DOHH2 (cell line): Measurements from ENCODE around the gene CHRND.

ENCODE experiments used
- EZH2phosphoT487 ChIP-seq: fragments of 200-600 bp; sonication (generic); IDR thresholded peaks from 2 replicates; pipeline ENCODE4 v1.6.1; 2017; ENCODE audit warnings: borderline replicate concordance, mild to moderate bottlenecking, antibody characterized with exemption, low read length, moderate library complexity, mixed read lengths
- TF ChIP-seq, protein P1 (sequence below): fragments of 200-600 bp; sonication (generic); IDR thresholded peaks from one replicate; pipeline ENCODE4 v1.5.1; 2014; ENCODE audit warnings: antibody characterized with exemption, mild to moderate bottlenecking, low read depth, low read length; ENCODE audit not compliant: poor library complexity, severe bottlenecking

DNA sequence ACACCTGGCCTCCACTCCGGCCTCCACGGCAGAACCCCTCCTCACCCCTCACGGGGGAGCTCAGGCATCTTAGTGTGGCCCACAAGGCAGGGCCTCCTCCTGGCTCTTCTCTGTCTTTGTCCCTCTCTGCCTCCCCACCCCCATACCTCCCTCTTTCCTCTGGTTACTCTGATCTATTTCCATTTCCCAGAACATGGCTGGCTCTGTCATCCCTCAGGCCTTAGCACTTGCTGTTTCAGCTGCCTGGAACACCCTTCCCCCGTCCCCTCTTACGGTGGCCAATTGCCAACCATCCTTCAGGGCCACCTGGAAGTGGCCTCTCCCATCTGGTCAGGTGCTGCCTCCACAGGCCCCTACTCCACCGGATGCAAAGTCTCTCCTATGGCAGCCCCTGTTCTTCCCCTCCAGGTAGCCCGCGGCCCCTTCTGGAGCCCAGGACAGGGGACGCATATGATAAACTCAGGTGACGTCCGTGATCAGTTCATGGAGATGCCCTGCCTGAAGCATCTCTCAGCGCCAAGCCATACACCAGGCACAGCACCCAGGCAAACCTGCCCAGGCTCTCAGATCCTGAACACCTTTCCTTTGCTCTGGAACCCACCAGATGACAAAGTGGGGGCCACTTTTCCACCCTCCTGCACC lies 34.7 kb upstream of the CHRND start:
- TF ChIP-seq, protein P1, sequence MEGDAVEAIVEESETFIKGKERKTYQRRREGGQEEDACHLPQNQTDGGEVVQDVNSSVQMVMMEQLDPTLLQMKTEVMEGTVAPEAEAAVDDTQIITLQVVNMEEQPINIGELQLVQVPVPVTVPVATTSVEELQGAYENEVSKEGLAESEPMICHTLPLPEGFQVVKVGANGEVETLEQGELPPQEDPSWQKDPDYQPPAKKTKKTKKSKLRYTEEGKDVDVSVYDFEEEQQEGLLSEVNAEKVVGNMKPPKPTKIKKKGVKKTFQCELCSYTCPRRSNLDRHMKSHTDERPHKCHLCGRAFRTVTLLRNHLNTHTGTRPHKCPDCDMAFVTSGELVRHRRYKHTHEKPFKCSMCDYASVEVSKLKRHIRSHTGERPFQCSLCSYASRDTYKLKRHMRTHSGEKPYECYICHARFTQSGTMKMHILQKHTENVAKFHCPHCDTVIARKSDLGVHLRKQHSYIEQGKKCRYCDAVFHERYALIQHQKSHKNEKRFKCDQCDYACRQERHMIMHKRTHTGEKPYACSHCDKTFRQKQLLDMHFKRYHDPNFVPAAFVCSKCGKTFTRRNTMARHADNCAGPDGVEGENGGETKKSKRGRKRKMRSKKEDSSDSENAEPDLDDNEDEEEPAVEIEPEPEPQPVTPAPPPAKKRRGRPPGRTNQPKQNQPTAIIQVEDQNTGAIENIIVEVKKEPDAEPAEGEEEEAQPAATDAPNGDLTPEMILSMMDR, result no peak
- TF ChIP-seq EZH2phosphoT487, result no peak
